CD4-positive, alpha-beta T cell treated with Interleukin-10 for 1 hour (primary cell): Measurements from ENCODE around the gene RPL36AL.

ENCODE experiments used
- DNase-seq: peaks from one replicate; pipeline ENCODE4 v3.0.0-alpha.2; 2020

Gene RPL36AL

GRCh38 chr14:49619273-49619672 is 1.2 kb downstream of the RPL36AL start:
- DNase-seq: peak; percentile 13

GRCh38 chr14:49617852-49618519 is 2.4 kb downstream of the RPL36AL start:
- DNase-seq: no peak

GRCh38 chr14:49615776-49616175 is 4.7 kb downstream of the RPL36AL start:
- DNase-seq: no peak

- no peak for DNase-seq
These were observed 6.2 kb downstream of the RPL36AL start for GRCh38 chr14:49614196-49614595.

- DNase-seq: no peak
These were observed 7.8 kb downstream of the RPL36AL start for GRCh38 chr14:49612671-49613070.

- DNase-seq: no peak
These were observed 8.2 kb downstream of the RPL36AL start for GRCh38 chr14:49612251-49612650.

- DNase-seq: no peak
These were observed 12.8 kb downstream of the RPL36AL start for GRCh38 chr14:49607583-49607982.

GRCh38 chr14:49598485-49599300 is 21.7 kb downstream of the RPL36AL start, which contains the start of gene LRR1:
Gene LRR1, plus strand, starts transcription at chr14:49598940. Its CDS starts 81 bp downstream, at chr14:49599021.
- DNase-seq: peak; percentile 88

GRCh38 chr14:49598189-49598484 is 22.3 kb downstream of the RPL36AL start:
- no peak for DNase-seq

- DNase-seq: no peak
These were observed 25.9 kb downstream of the RPL36AL start for GRCh38 chr14:49594347-49595091.

- no peak for DNase-seq
These were observed 27.4 kb downstream of the RPL36AL start for GRCh38 chr14:49593016-49593415.

- no peak for DNase-seq
These were observed 31.0 kb downstream of the RPL36AL start for GRCh38 chr14:49589387-49589786.

- DNase-seq: peak; percentile 85
These were observed 33.6 kb downstream of the RPL36AL start for GRCh38 chr14:49586673-49587460.

GRCh38 chr14:49585803-49586672 is 34.4 kb downstream of the RPL36AL start, which contains the start of gene RPS29:
Gene RPS29, minus strand, starts transcription at chr14:49586380. Its CDS starts 34 bp downstream, at chr14:49586346.
- DNase-seq: peak; percentile 99

GRCh38 chr14:49584981-49585640 is 35.3 kb downstream of the RPL36AL start:
- DNase-seq: peak; percentile 26

GRCh38 chr14:49584058-49584457 is 36.4 kb downstream of the RPL36AL start:
- DNase-seq: no peak

GRCh38 chr14:49583629-49584028 is 36.8 kb downstream of the RPL36AL start:
- DNase-seq: no peak

- no peak for DNase-seq
These were observed 38.1 kb downstream of the RPL36AL start for GRCh38 chr14:49582113-49582977.

GRCh38 chr14:49581209-49582112 is 39.0 kb downstream of the RPL36AL start:
- no peak for DNase-seq
